Keratinocyte (primary cell): Measurements from ENCODE around the gene MSI2. TPM values are rescaled to one million over a fixed set of nuclear protein-coding genes. Genes with fewer than 3 reads are reported as not detected.

ENCODE experiments used
- DNase-seq: peaks from one replicate; pipeline ENCODE4 v3.0.0-alpha.2; 2011; ENCODE audit warnings: low read depth, missing footprints, low spot score
- FAIRE-seq: peaks from 2 replicates; lab custom pipeline; 2011; peaks lifted over from hg19 to GRCh38; lab: Jason Lieb, UNC
- H2AFZ ChIP-seq: 2 replicates; pipeline ENCODE4 v1.6.0; 2012; ENCODE audit warnings: low read length, control low read depth, inconsistent platforms; ENCODE audit not compliant: control insufficient read depth
- H3K27ac ChIP-seq: 2 replicates; pipeline ENCODE4 v1.5.1; 2011; ENCODE audit warnings: low read length; ENCODE audit not compliant: control insufficient read depth, insufficient read depth
- H3K27me3 ChIP-seq: 3 replicates; pipeline ENCODE4 v1.6.0; 2011; ENCODE audit warnings: low read length; ENCODE audit not compliant: control insufficient read depth, insufficient read depth; ENCODE audit errors: extremely low read depth
- H3K36me3 ChIP-seq, 2 experiments: 2 replicates in 1 of 2; 3 replicates in 1 of 2; pipeline ENCODE4 v1.5.1; 2011; ENCODE audit warnings: low read length in 2 of 2, mild to moderate bottlenecking in 1 of 2; ENCODE audit not compliant: control insufficient read depth in 2 of 2, insufficient read depth in 2 of 2; ENCODE audit errors: extremely low read depth in 1 of 2
- H3K4me1 ChIP-seq: 3 replicates; pipeline ENCODE4 v1.5.1; 2011; ENCODE audit warnings: low read length; ENCODE audit not compliant: control insufficient read depth, insufficient read depth; ENCODE audit errors: extremely low read depth
- H3K4me2 ChIP-seq: 3 replicates; pipeline ENCODE4 v1.6.0; 2011; ENCODE audit warnings: low read depth, low read length; ENCODE audit not compliant: control insufficient read depth, insufficient read depth; ENCODE audit errors: extremely low read depth
- H3K4me3 ChIP-seq, 3 experiments: fragments of 200-600 bp in 1 of 3; sonication (generic) in 1 of 3; 2 replicates in 2 of 3; 3 replicates in 1 of 3; pipeline ENCODE4 v1.5.1; 2011 to 2016; ENCODE audit warnings: low read length in 3 of 3, mild to moderate bottlenecking in 3 of 3, control low read depth in 2 of 3, inconsistent platforms in 1 of 3, low read depth in 1 of 3, mixed read lengths in 1 of 3, mixed run types in 1 of 3, moderate library complexity in 1 of 3; ENCODE audit not compliant: control insufficient read depth in 2 of 3, insufficient read depth in 2 of 3; ENCODE audit errors: extremely low read depth in 1 of 3
- H3K79me2 ChIP-seq: 2 replicates; pipeline ENCODE4 v1.6.0; 2012; ENCODE audit warnings: low read length; ENCODE audit not compliant: control insufficient read depth, insufficient read depth
- H3K9ac ChIP-seq: 3 replicates; pipeline ENCODE4 v1.6.0; 2011; ENCODE audit warnings: low read length; ENCODE audit not compliant: control insufficient read depth, insufficient read depth; ENCODE audit errors: extremely low read depth
- H3K9me1 ChIP-seq: 3 replicates; pipeline ENCODE4 v1.6.0; 2011; ENCODE audit warnings: low read length; ENCODE audit not compliant: control insufficient read depth, insufficient read depth; ENCODE audit errors: extremely low read depth
- H3K9me3 ChIP-seq: 2 replicates; pipeline ENCODE4 v1.5.1; 2012; ENCODE audit warnings: low read depth, low read length; ENCODE audit not compliant: control insufficient read depth
- H4K20me1 ChIP-seq: 3 replicates; pipeline ENCODE4 v1.6.0; 2011; ENCODE audit warnings: low read length; ENCODE audit not compliant: control insufficient read depth, insufficient read depth; ENCODE audit errors: extremely low read depth
- CTCF ChIP-seq, 3 experiments: IDR thresholded peaks in 1 of 3; conservative IDR thresholded peaks in 1 of 3; optimal IDR thresholded peaks in 1 of 3; 2 replicates in 2 of 3; 3 replicates in 1 of 3; pipeline versions ENCODE3 to v1.5.1; 2011; ENCODE audit warnings: low read length in 3 of 3, mild to moderate bottlenecking in 3 of 3, moderate library complexity in 2 of 3, control low read depth in 1 of 3, inconsistent platforms in 1 of 3; ENCODE audit not compliant: insufficient read depth in 2 of 3; ENCODE audit errors: extremely low read depth in 1 of 3
- EZH2 ChIP-seq: IDR thresholded peaks from one replicate; pipeline ENCODE4 v1.6.1; 2012; ENCODE audit warnings: inconsistent platforms, mild to moderate bottlenecking, low read length, moderate library complexity
- dilution Hi-C: fragments of 300-500 bp; cut with MboI; formaldehyde crosslinking; loops from one replicate; pipeline ENCODE4 v1.7.0; 2020; ENCODE audit warnings: low sequenced_read_pairs; ENCODE audit not compliant: extremely low pct_ligation_motif_present
- polyA plus RNA-seq, 5 experiments: library from polyadenylated mRNA; depleted of rRNA in 3 of 5; stranded (reverse) in 3 of 5; stranded (forward) in 1 of 5; unstranded in 1 of 5; fragments of >200 nt; gene quantifications; 1 replicate in 1 of 5; 2 replicates in 3 of 5; 3 replicates in 1 of 5; pipeline versions ENCODE4 v1.2.1 to v1.2.3, GENCODE V29; 2011 to 2012; ENCODE audit warnings: missing spikeins in 2 of 5, low read depth in 1 of 5, low replicate concordance in 1 of 5

Gene MSI2
- polyA plus RNA-seq, 1 donor (not counting 4 experiments of a cell fraction or from before 2014, with no cell fraction given), result 22.3 TPM

DNA sequence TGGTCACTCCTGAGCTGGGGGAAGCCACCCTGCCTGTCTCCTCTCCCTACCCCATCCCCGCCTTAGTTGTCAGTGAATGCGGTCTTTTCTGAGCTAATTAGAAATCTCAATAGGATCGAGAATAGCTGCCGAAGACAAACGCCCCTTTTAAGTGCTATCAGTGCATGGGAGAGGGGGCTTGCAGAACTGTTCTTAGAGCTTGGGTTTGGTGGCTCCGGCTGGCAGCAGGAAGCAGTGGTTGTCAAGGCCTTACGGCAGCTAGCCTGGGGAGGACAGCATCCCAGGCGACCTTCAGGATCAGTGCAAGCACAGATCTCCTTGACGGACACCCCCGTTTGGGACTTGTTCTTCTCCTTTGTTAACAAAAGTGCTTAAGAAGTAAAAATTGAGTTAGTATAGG, 293.7 kb downstream of the MSI2 start:
- no peaks in the 10 kb centered on the region for H3K79me2 ChIP-seq
- H3K36me3 ChIP-seq, result no peaks in the 10 kb centered on the region
- H3K27me3 ChIP-seq, result no peaks in the 10 kb centered on the region
- dilution Hi-C loops, result no loop called here
- no peaks in the 10 kb centered on the region for H4K20me1 ChIP-seq
- H2AFZ ChIP-seq, result no peak overlapping the region
- H3K9me1 ChIP-seq, result no peaks in the 10 kb centered on the region
- FAIRE-seq, result no peak
- TF ChIP-seq CTCF (optimal IDR thresholded peaks at IDR 0.05 in 1 of 3, IDR thresholded peaks at IDR 0.05 in 1 of 3, conservative IDR thresholded peaks at IDR 0.05 in 1 of 3; ENCODE audit: extremely low read depth in 1 of 3, insufficient read depth in 2 of 3, low read length in 3 of 3) (no peak), EZH2 (no peak)
- DNase-seq, result no peak
- no peak overlapping the region for H3K9ac ChIP-seq
- no peaks in the 10 kb centered on the region for H3K9me3 ChIP-seq
- no peak overlapping the region for H3K4me2 ChIP-seq
- no peak overlapping the region for H3K4me3 ChIP-seq
- no peaks in the 10 kb centered on the region for H3K4me1 ChIP-seq
- no peak overlapping the region for H3K27ac ChIP-seq

- Histone ChIP-seq H4K20me1 (no peaks in the 10 kb centered on the region), H2AFZ (no peak overlapping the region), H3K9me1 (no peaks in the 10 kb centered on the region), H3K4me2 (no peak overlapping the region), H3K9ac (no peak overlapping the region), H3K9me3 (no peaks in the 10 kb centered on the region), H3K4me3 (no peak overlapping the region), H3K27ac (no peak overlapping the region), H3K79me2 (no peaks in the 10 kb centered on the region), H3K4me1 (no peaks in the 10 kb centered on the region), H3K27me3 (no peaks in the 10 kb centered on the region), H3K36me3 (no peaks in the 10 kb centered on the region)
- dilution Hi-C loops, result no loop called here
- DNase-seq (no peak), FAIRE-seq (no peak)
- no peak for TF ChIP-seq EZH2
- TF ChIP-seq CTCF (optimal IDR thresholded peaks at IDR 0.05 in 1 of 3, IDR thresholded peaks at IDR 0.05 in 1 of 3, conservative IDR thresholded peaks at IDR 0.05 in 1 of 3; ENCODE audit: extremely low read depth in 1 of 3, insufficient read depth in 2 of 3, low read length in 3 of 3), result no peak
Measured at GRCh38 chr17:57550668-57551315, 294.5 kb downstream of the MSI2 start.
